HG02588 (cell line): ENCODE measurements around the gene STK32C.

Source experiments
- ATAC-seq: cut with Tn5 transposase; IDR thresholded peaks from one replicate; pipeline ENCODE4 v1.9.1; 2021; ENCODE audit warnings: mild to moderate bottlenecking, moderate library complexity; ENCODE audit not compliant: unreplicated experiment

STK32C gene

GRCh38 chr10:132236161-132236560 is 71.6 kb downstream of the STK32C start:
- ATAC-seq = no peak

DNA sequence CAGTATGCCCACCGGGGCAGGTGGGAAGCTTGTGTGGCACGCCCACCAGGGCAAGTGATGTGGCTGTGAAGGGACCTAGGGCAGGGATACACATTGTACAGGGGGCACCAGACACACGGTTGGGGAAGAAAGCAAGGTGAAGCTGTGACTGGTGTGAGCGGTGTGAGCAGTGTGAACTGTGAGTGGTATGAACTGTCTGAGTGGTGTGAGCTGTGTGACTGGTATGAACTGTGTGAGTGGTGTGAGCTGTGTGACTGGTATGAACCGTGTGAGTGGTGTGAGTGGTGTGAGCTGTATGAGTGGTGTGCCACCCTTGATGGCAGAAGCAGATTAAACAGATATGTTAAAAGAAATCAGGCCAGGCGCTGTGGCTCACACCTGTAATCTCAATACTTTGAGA is 72.9 kb downstream of the STK32C start:
- no peak for ATAC-seq

DNA sequence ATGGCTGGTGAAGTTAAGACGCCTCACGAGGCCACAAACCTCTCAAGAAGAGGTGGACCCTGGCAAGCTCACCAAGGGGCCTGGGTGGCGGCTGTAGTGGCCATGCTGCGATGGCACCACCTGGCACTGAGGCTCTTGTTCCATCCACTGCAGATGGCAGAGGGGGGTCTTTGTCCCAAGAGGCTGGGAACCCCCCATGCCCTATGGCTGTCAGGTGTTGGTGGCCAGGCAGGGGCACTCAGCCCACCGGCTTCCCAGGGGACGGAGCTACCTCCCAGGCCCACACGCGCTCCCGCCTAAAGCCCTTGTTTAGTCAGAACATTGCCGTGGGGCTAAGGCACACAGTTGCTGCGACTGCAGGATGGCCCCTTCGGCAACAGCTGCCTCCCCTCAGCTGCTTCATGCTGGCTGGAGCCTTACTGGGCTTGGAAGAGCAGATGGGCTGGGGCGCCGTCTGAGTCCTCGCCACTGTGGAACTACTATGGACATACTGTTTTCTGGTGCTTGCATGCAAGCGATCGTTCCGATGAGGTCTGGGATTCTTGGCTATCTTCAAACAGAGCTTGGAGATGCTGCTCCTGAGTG is 74.2 kb downstream of the STK32C start:
- no peak for ATAC-seq

- no peak for ATAC-seq
Measured at GRCh38 chr10:132232981-132233380, 74.8 kb downstream of the STK32C start.

GRCh38 chr10:132232023-132232951 is 75.5 kb downstream of the STK32C start:
- no peak for ATAC-seq

- no peak for ATAC-seq
Measured at GRCh38 chr10:132231656-132232022, 76.1 kb downstream of the STK32C start.

- no peak for ATAC-seq
Measured at GRCh38 chr10:132230557-132231210, 77.1 kb downstream of the STK32C start.

GRCh38 chr10:132229834-132230556 is 77.8 kb downstream of the STK32C start:
- peak; percentile 64 for ATAC-seq

DNA sequence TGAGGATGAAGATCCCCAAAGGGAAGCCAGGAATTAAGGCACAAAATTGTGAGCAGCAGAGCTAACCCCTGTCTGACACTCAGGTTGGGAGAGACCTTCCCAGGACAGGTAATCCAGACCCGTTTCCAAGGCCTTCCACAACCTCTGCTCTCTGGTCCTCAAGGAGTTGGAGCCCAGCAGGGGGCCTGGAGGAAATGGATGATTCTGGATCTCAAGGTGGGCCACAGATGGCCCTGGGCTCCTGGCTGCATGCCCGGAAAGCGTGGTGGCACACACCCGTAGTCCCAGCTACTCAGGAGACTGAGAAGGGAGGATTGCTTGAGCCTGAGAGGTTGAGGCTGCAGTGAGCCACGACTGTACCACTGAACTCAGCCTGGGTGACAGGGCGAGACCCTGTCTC is 78.7 kb downstream of the STK32C start:
- no peak for ATAC-seq

GRCh38 chr10:132228616-132229015 is 79.1 kb downstream of the STK32C start:
- ATAC-seq = no peak

- ATAC-seq = no peak
Measured at GRCh38 chr10:132227851-132228390, 79.8 kb downstream of the STK32C start.

DNA sequence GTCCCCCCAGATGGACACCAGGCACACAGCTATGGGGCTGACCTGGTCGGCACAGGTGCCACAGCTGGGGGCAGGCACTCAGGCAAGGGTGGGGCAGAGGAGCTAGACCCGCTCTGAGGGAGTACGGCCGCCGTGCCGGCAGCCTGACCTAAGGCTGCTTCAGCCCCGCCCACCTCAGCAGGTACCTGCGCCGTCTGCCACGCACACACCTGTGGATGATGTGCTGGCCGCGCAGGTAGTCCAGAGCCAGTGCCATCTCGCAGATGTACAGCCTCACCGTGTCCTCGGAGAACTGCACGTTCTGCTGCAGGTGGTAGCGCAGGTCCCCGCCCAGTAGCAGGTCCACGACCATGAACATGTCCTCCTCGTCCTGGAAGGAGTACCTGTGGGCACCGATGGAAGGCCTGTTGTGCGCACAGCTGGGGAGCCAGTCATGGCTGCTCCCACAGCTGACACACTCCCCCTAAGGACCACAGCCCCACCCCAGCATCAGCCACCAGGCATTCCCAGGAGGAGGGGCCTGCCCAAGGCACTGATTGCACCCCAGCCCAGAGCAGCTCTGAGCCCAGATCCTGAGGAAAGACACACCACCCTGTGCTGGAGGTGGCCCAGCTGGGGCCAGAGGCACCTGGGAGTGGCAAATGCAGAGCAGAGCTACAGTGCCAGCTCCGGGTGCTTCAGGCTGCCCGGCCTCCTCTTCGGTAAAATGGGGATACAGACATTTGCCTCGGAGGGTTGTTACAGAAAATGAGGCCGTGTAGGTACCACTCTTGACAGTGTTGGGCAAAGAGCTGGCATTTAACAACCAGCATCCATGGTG is 81.0 kb downstream of the STK32C start:
- ATAC-seq = no peak

DNA sequence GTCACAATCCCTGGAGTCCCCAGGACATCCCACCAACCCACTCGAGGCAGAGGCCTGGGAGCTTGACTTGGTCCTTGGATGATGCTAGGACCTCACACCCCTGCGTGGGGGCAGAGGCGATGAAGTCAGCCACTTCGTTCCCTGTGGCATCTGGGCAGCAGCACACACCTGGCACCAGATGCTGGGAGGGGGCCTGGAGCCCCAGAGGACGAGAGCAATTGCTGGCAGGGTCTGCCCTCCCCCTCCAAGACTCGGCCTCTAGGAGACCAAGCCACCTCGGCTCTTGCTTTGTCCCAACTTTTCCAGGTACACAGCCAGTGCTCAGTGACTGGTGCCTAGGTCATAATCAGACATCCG is 81.9 kb downstream of the STK32C start:
- ATAC-seq = no peak

- ATAC-seq = no peak
Measured at GRCh38 chr10:132225073-132225848, 82.5 kb downstream of the STK32C start.

- ATAC-seq = no peak
Measured at GRCh38 chr10:132224343-132225072, 83.2 kb downstream of the STK32C start.

- no peak for ATAC-seq
Measured at GRCh38 chr10:132223611-132224342, 84.0 kb downstream of the STK32C start.

GRCh38 chr10:132223156-132223590 is 84.6 kb downstream of the STK32C start:
- ATAC-seq = peak; percentile 54

GRCh38 chr10:132222726-132223125 is 85.0 kb downstream of the STK32C start:
- ATAC-seq = no peak
